Ovary (tissue), 9 donors: ENCODE data around the gene FBXO8. TPM values are rescaled to one million over a fixed set of nuclear protein-coding genes. Genes with fewer than 3 reads are reported as not detected.

Experiments used
- DNase-seq, 5 donors: peaks; one replicate each; pipeline ENCODE4 v3.0.0-alpha.2; 2019 to 2020
- H3K27ac ChIP-seq, 2 donors: fragments of 200-600 bp; one replicate each; pipeline versions ENCODE4 v1.5.1 to v1.8.0; 2019 to 2022
- H3K27me3 ChIP-seq: fragments of 200-600 bp; one replicate; pipeline ENCODE4 v1.8.0; 2022
- H3K36me3 ChIP-seq: fragments of 200-600 bp; sonication (generic); one replicate; pipeline ENCODE4 v1.5.1; 2019
- H3K4me1 ChIP-seq: one replicate; pipeline ENCODE4 v1.8.1; 2013; ENCODE audit warnings: mild to moderate bottlenecking, moderate library complexity; ENCODE audit not compliant: insufficient read depth
- H3K4me3 ChIP-seq: fragments of 200-600 bp; sonication (generic); one replicate; pipeline ENCODE4 v1.5.1; 2017
- H3K9me3 ChIP-seq, 2 donors: fragments of 200-600 bp in 1 of 2; sonication (generic) in 1 of 2; one replicate each; pipeline versions ENCODE4 v1.5.1 to v1.8.1; 2013 to 2019; ENCODE audit warnings: mild to moderate bottlenecking in 1 of 2, moderate library complexity in 1 of 2
- EP300 ChIP-seq: sonication (generic); formaldehyde crosslinking; IDR thresholded peaks from one replicate; pipeline ENCODE4 v1.6.1; 2017; ENCODE audit warnings: antibody characterized with exemption
- POLR2A ChIP-seq: fragments of 450-650 bp; IDR thresholded peaks from one replicate; pipeline ENCODE4 v1.6.1; 2017; ENCODE audit warnings: antibody characterized with exemption, mild to moderate bottlenecking, moderate library complexity
- WGBS, 3 donors: extraction: QIAGEN DNeasy Blood & Tissue Kit in 1 of 3; methylation state at CpG; one replicate each; pipeline versions ENCODE4 v1.1.5 to v1.1.7; 2013 to 2017; 5-methylcytosine and 5-hydroxymethylcytosine counted together
- intact Hi-C, 4 donors: fragments of 100-400 bp; cut with DNase I; formaldehyde crosslinking; loops; one replicate each; pipeline versions ENCODE4 v1.11.0 to v1.15.1; 2022 to 2023
- polyA plus RNA-seq, 2 donors: library from polyadenylated mRNA; stranded (reverse); fragments of 200-250 nt in 1 of 2; fragments of 350-450 nt in 1 of 2; fragmentation: Illumina TruSeq in 1 of 2; extraction: RNeasy Lipid Tissue Mini Kit (QIAGEN cat#74804) in 1 of 2; gene quantifications; one replicate each; pipeline ENCODE4 v1.2.3, GENCODE V29; 2013 to 2014
- total RNA-seq, 7 donors: library from RNA; depleted of rRNA in 2 of 7; stranded (reverse); fragments of >200 nt in 2 of 7; fragmentation: NEBNext Ultra II Directional in 3 of 7; extraction: Animal tissue kit (Norgen Biotek cat#: 25700) in 3 of 7; gene quantifications; one replicate each; pipeline versions ENCODE4 v1.1.0 to v1.2.4, GENCODE V29; 2016 to 2023
- TF ChIP-seq, protein P1 (sequence below), 3 donors: fragments of 450-650 bp in 2 of 3; fragments of 200-600 bp in 1 of 3; IDR thresholded peaks; one replicate each; pipeline versions ENCODE4 v1.5.1 to v1.8.0; 2016 to 2022; ENCODE audit warnings: antibody characterized with exemption in 3 of 3, mild to moderate bottlenecking in 1 of 3
- donor health status: DM: no; HTN: no; CAD: no; lungs with moderate emphysema.
- donor health status: DM: no; HTN: no; CAD: no.
- donor health status: Bipolar disorder and iron deficiency.
- donor health status: DM: yes; HTN: yes; CAD: no.
- donor health status: DM: no; HTN: no; CAD: no.
- donor health status: DM: yes; HTN: yes; CAD: no.

FBXO8 gene
- total and polyA plus RNA-seq, 9 donors, result 19.0 to 41.1 (median 28.9) TPM

GRCh38 chr4:174259580-174259979, 23.9 kb downstream of the FBXO8 start:
- H3K36me3 ChIP-seq, result no peaks in the 10 kb centered on the region
- H3K4me1 ChIP-seq, result no peaks in the 10 kb centered on the region
- no peak overlapping the region for H3K27ac ChIP-seq
- H3K4me3 ChIP-seq, result no peak overlapping the region
- H3K9me3 ChIP-seq, result no peaks in the 10 kb centered on the region
- TF ChIP-seq, protein P1, sequence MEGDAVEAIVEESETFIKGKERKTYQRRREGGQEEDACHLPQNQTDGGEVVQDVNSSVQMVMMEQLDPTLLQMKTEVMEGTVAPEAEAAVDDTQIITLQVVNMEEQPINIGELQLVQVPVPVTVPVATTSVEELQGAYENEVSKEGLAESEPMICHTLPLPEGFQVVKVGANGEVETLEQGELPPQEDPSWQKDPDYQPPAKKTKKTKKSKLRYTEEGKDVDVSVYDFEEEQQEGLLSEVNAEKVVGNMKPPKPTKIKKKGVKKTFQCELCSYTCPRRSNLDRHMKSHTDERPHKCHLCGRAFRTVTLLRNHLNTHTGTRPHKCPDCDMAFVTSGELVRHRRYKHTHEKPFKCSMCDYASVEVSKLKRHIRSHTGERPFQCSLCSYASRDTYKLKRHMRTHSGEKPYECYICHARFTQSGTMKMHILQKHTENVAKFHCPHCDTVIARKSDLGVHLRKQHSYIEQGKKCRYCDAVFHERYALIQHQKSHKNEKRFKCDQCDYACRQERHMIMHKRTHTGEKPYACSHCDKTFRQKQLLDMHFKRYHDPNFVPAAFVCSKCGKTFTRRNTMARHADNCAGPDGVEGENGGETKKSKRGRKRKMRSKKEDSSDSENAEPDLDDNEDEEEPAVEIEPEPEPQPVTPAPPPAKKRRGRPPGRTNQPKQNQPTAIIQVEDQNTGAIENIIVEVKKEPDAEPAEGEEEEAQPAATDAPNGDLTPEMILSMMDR (IDR thresholded peaks at IDR 0.05), result no peak
- TF ChIP-seq POLR2A (no peak), EP300 (no peak)
- no peak for DNase-seq
- H3K27me3 ChIP-seq, result no peaks in the 10 kb centered on the region
- intact Hi-C loops, result no loop called here

GRCh38 chr4:174256277-174256713, 27.2 kb downstream of the FBXO8 start:
- no peak for DNase-seq
- no peak for TF ChIP-seq EP300
- TF ChIP-seq POLR2A, result no peak
- TF ChIP-seq, protein P1 (IDR thresholded peaks at IDR 0.05), result no peak
- Histone ChIP-seq H3K27me3 (no peaks in the 10 kb centered on the region), H3K36me3 (no peaks in the 10 kb centered on the region), H3K27ac (no peak overlapping the region), H3K4me1 (no peaks in the 10 kb centered on the region), H3K9me3 (no peaks in the 10 kb centered on the region), H3K4me3 (no peak overlapping the region)
- 30 to 44% (median 40%) methylated on average over 1 of the region's 1 CpG for WGBS, 3 donors
- intact Hi-C loops, result no loop called here

- no peak for DNase-seq
- Histone ChIP-seq H3K9me3 (no peaks in the 10 kb centered on the region), H3K4me1 (no peaks in the 10 kb centered on the region), H3K4me3 (no peak overlapping the region), H3K36me3 (no peaks in the 10 kb centered on the region), H3K27ac (no peak overlapping the region), H3K27me3 (no peaks in the 10 kb centered on the region)
- 58 to 72% (median 68%) methylated on average over 5 of the region's 5 CpGs for WGBS, 3 donors
- TF ChIP-seq, protein P1 (IDR thresholded peaks at IDR 0.05), result no peak
- TF ChIP-seq EP300 (no peak), POLR2A (no peak)
- intact Hi-C loops, result no loop called here
Observed at GRCh38 chr4:174255786-174256185, 27.7 kb downstream of the FBXO8 start.

- TF ChIP-seq, protein P1 (IDR thresholded peaks at IDR 0.05), result no peak
- no peak for TF ChIP-seq EP300
- TF ChIP-seq POLR2A, result no peak
- WGBS, 3 donors, result 93 to 97% (median 97%) methylated on average over 1 of the region's 1 CpG
- no peak overlapping the region for H3K27ac ChIP-seq
Observed at GRCh38 chr4:174255374-174255773, 28.1 kb downstream of the FBXO8 start.

GRCh38 chr4:174254613-174255012, 28.9 kb downstream of the FBXO8 start:
- intact Hi-C loops, result no loop called here
- no peak for DNase-seq
- TF ChIP-seq POLR2A (no peak), EP300 (no peak)
- TF ChIP-seq, protein P1 (IDR thresholded peaks at IDR 0.05), result no peak
- WGBS, 3 donors, result 88 to 92% (median 88%) methylated on average over 1 of the region's 1 CpG
- Histone ChIP-seq H3K27ac (no peak overlapping the region), H3K4me1 (no peaks in the 10 kb centered on the region), H3K4me3 (no peak overlapping the region), H3K9me3 (no peaks in the 10 kb centered on the region), H3K36me3 (no peaks in the 10 kb centered on the region), H3K27me3 (no peaks in the 10 kb centered on the region)

More at GRCh38 chr4:174255374-174255773, 28.1 kb downstream of the FBXO8 start:
- intact Hi-C loops, result no loop called here
- no peak for DNase-seq
- Histone ChIP-seq H3K9me3 (no peaks in the 10 kb centered on the region), H3K27me3 (no peaks in the 10 kb centered on the region), H3K4me1 (no peaks in the 10 kb centered on the region), H3K36me3 (no peaks in the 10 kb centered on the region), H3K4me3 (no peak overlapping the region)
